ENCODE data around the gene REEP3.

Gene REEP3

DNA sequence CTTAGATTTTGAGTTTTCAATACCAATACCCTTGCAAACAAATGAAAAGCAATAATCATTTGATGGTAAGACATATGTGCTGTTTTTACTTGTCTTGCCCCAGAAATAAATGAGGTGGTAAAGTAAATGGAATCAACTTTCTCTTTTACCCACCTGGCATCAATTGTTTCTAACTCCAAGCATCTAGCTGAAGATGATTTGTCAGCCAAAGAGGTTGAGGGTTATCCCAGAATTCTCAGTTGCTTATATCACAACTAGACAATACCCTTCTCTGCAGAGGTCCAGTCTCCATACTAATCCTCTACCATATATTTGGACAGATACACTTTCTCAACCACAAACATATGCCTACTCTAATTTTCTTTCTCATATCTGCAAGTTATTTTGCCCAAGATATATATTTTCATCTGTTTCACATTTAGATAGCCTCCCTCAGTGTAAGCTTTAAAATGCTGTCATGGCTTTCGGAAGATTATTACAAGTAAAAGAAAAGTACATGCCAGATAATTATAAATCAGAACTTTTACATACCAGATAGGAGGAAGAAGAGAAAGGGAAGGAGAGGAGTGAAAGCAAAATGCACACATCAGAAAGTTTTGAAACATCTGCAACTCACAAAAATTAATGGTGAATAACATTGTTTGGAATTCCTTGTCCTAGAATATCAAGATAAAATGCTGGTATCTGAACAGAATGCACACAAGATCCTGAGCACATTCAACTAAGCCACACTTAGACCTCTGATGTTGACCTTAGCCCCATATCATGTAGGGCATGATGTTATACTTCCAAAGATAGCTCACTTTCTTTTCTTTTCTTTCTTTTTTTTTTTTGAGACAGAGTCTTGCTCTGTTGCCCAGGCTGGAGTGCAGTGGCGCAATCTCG is 146.6 kb downstream of the REEP3 start:
- Histone ChIP-seq H3K27me3 (ENCODE audit: control insufficient read depth in 1 of 2, insufficient read depth in 1 of 2, low read length in 2 of 2) (no peaks in the 10 kb centered on the region), H3K27ac (ENCODE audit: low read length, poor library complexity, severe bottlenecking) (no peak overlapping the region), H2BK5ac (ENCODE audit: low read depth, low read length, poor library complexity, severe bottlenecking) (no peak overlapping the region), H2BK12ac (ENCODE audit: low read length in 2 of 2) (no peak overlapping the region), H3K18ac (ENCODE audit: low read depth in 1 of 2, low read length in 2 of 2) (no peak overlapping the region), H2BK120ac (ENCODE audit: low read depth, low read length) (no peak overlapping the region), H3K4me1 (ENCODE audit: control insufficient read depth, insufficient read depth, low read depth, low read length) (no peaks in the 10 kb centered on the region), H4K8ac (ENCODE audit: low read length) (no peak overlapping the region), H3K4ac (ENCODE audit: low read depth in 1 of 2, low read length in 2 of 2) (no peak overlapping the region), H2AFZ (ENCODE audit: low read depth, low read length) (no peak overlapping the region), H3K79me1 (replicated peaks; ENCODE audit: low read length, poor library complexity, severe bottlenecking) (no peaks in the 10 kb centered on the region), H3K23ac (ENCODE audit: low read length in 2 of 2) (no peak overlapping the region), H3K4me2 (ENCODE audit: low read length, poor library complexity, severe bottlenecking) (no peak overlapping the region), H3K9me3 (ENCODE audit: control insufficient read depth, low read length) (no peaks in the 10 kb centered on the region), H3K9ac (ENCODE audit: low read length) (peak overlapping the region; percentile 18), H3K4me3 (ENCODE audit: insufficient read depth in 1 of 2, low read depth in 1 of 2, low read length in 2 of 2) (peak overlapping the region in 1 of 2 experiments; percentile 6), H3K36me3 (ENCODE audit: control insufficient read depth in 1 of 2, insufficient read depth in 2 of 2, low read depth in 1 of 2, low read length in 2 of 2) (no peaks in the 10 kb centered on the region), H3K14ac (ENCODE audit: low read length in 2 of 2) (no peak overlapping the region), H2BK15ac (ENCODE audit: low read depth, poor library complexity, severe bottlenecking) (no peak overlapping the region), H4K91ac (ENCODE audit: low read length) (no peak overlapping the region), H2AK5ac (ENCODE audit: low read length, severe bottlenecking) (no peak overlapping the region)
- DNase-seq: no peak
- 100% methylated on average over 2 of the region's 3 CpGs for WGBS

GRCh38 chr10:63670291-63670898 is 149.2 kb downstream of the REEP3 start:
- H2BK12ac ChIP-seq (ENCODE audit: low read length in 2 of 2): peak overlapping the region; percentile 20 to 38
- no peak overlapping the region for H3K23ac ChIP-seq (ENCODE audit: low read length in 2 of 2)
- 66% methylated on average over 9 of the region's 10 CpGs for WGBS

GRCh38 chr10:63671317-63671937 is 150.2 kb downstream of the REEP3 start:
- Histone ChIP-seq H3K14ac (ENCODE audit: low read length in 2 of 2) (no peak overlapping the region), H3K79me1 (replicated peaks; ENCODE audit: low read length, poor library complexity, severe bottlenecking) (no peaks in the 10 kb centered on the region), H3K18ac (ENCODE audit: low read depth in 1 of 2, low read length in 2 of 2) (no peak overlapping the region), H3K36me3 (ENCODE audit: control insufficient read depth in 1 of 2, insufficient read depth in 2 of 2, low read depth in 1 of 2, low read length in 2 of 2) (no peaks in the 10 kb centered on the region), H2BK5ac (ENCODE audit: low read depth, low read length, poor library complexity, severe bottlenecking) (no peak overlapping the region), H2BK15ac (ENCODE audit: low read depth, poor library complexity, severe bottlenecking) (no peak overlapping the region), H4K8ac (ENCODE audit: low read length) (no peak overlapping the region), H3K4me1 (ENCODE audit: control insufficient read depth, insufficient read depth, low read depth, low read length) (no peaks in the 10 kb centered on the region), H3K4me2 (ENCODE audit: low read length, poor library complexity, severe bottlenecking) (no peak overlapping the region), H3K4ac (ENCODE audit: low read depth in 1 of 2, low read length in 2 of 2) (no peak overlapping the region), H2AFZ (ENCODE audit: low read depth, low read length) (no peak overlapping the region), H2AK5ac (ENCODE audit: low read length, severe bottlenecking) (no peak overlapping the region), H4K91ac (ENCODE audit: low read length) (no peak overlapping the region), H3K9ac (ENCODE audit: low read length) (peak overlapping the region; percentile 30), H2BK120ac (ENCODE audit: low read depth, low read length) (no peak overlapping the region), H3K27me3 (ENCODE audit: control insufficient read depth in 1 of 2, insufficient read depth in 1 of 2, low read length in 2 of 2) (no peaks in the 10 kb centered on the region), H3K4me3 (ENCODE audit: insufficient read depth in 1 of 2, low read depth in 1 of 2, low read length in 2 of 2) (no peak overlapping the region), H3K27ac (ENCODE audit: low read length, poor library complexity, severe bottlenecking) (no peak overlapping the region), H3K9me3 (ENCODE audit: control insufficient read depth, low read length) (no peaks in the 10 kb centered on the region), H2BK12ac (ENCODE audit: low read length in 2 of 2) (peak overlapping the region in 1 of 2 experiments; percentile 56), H3K23ac (ENCODE audit: low read length in 2 of 2) (no peak overlapping the region)
- WGBS: 50% methylated on average over 2 of the region's 2 CpGs
- peak; percentile 54 for DNase-seq

More at GRCh38 chr10:63670291-63670898, 149.2 kb downstream of the REEP3 start:
- no peak overlapping the region for H3K14ac ChIP-seq (ENCODE audit: low read length in 2 of 2)
- no peaks in the 10 kb centered on the region for H3K79me1 ChIP-seq (replicated peaks; ENCODE audit: low read length, poor library complexity, severe bottlenecking)
- H3K9ac ChIP-seq (ENCODE audit: low read length): peak overlapping the region; percentile 5
- no peak overlapping the region for H3K4ac ChIP-seq (ENCODE audit: low read depth in 1 of 2, low read length in 2 of 2)
- H4K91ac ChIP-seq (ENCODE audit: low read length): no peak overlapping the region
- no peak overlapping the region for H3K18ac ChIP-seq (ENCODE audit: low read depth in 1 of 2, low read length in 2 of 2)
- no peak overlapping the region for H2BK120ac ChIP-seq (ENCODE audit: low read depth, low read length)
- peak overlapping the region in 1 of 2 experiments; percentile 24 for H3K4me3 ChIP-seq (ENCODE audit: insufficient read depth in 1 of 2, low read depth in 1 of 2, low read length in 2 of 2)
- H2AFZ ChIP-seq (ENCODE audit: low read depth, low read length): no peak overlapping the region
- H3K4me1 ChIP-seq (ENCODE audit: control insufficient read depth, insufficient read depth, low read depth, low read length): no peaks in the 10 kb centered on the region
- H2BK5ac ChIP-seq (ENCODE audit: low read depth, low read length, poor library complexity, severe bottlenecking): no peak overlapping the region
- H2AK5ac ChIP-seq (ENCODE audit: low read length, severe bottlenecking): no peak overlapping the region
- H2BK15ac ChIP-seq (ENCODE audit: low read depth, poor library complexity, severe bottlenecking): no peak overlapping the region
- DNase-seq: no peak
- H3K9me3 ChIP-seq (ENCODE audit: control insufficient read depth, low read length): no peaks in the 10 kb centered on the region
- H4K8ac ChIP-seq (ENCODE audit: low read length): no peak overlapping the region
- no peaks in the 10 kb centered on the region for H3K36me3 ChIP-seq (ENCODE audit: control insufficient read depth in 1 of 2, insufficient read depth in 2 of 2, low read depth in 1 of 2, low read length in 2 of 2)
- H3K4me2 ChIP-seq (ENCODE audit: low read length, poor library complexity, severe bottlenecking): no peak overlapping the region
- H3K27me3 ChIP-seq (ENCODE audit: control insufficient read depth in 1 of 2, insufficient read depth in 1 of 2, low read length in 2 of 2): no peaks in the 10 kb centered on the region
- no peak overlapping the region for H3K27ac ChIP-seq (ENCODE audit: low read length, poor library complexity, severe bottlenecking)

DNA sequence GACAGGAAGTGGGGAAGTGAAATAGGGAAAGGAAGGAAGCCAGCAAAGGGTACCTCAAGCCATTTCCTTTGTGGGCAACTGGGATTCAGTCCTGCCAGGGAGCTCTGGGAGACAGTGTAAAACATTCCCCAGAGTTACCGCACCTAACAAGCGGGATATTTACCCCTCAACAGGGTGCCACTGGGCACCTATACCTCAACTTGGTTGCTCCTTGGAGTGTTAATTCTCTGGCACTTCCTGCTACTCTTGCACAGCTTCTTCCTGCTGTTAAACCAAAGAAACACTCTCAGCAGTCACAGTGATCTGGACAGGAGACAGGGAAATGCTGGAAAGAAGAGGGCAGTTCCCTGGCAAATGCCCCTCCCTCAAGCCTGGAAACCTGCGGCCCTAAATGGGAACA is 151.3 kb downstream of the REEP3 start:
- H3K23ac ChIP-seq (ENCODE audit: low read length in 2 of 2): peak overlapping the region in 1 of 2 experiments; percentile 32
- H3K4me1 ChIP-seq (ENCODE audit: control insufficient read depth, insufficient read depth, low read depth, low read length): no peaks in the 10 kb centered on the region
- peak overlapping the region; percentile 30 for H4K91ac ChIP-seq (ENCODE audit: low read length)
- no peak overlapping the region for H2BK5ac ChIP-seq (ENCODE audit: low read depth, low read length, poor library complexity, severe bottlenecking)
- no peak overlapping the region for H2BK120ac ChIP-seq (ENCODE audit: low read depth, low read length)
- H3K4ac ChIP-seq (ENCODE audit: low read depth in 1 of 2, low read length in 2 of 2): peak overlapping the region; percentile 47 to 57
- H2BK12ac ChIP-seq (ENCODE audit: low read length in 2 of 2): peak overlapping the region in 1 of 2 experiments; percentile 80
- 73% methylated on average over 3 of the region's 3 CpGs for WGBS
- H3K36me3 ChIP-seq (ENCODE audit: control insufficient read depth in 1 of 2, insufficient read depth in 2 of 2, low read depth in 1 of 2, low read length in 2 of 2): no peaks in the 10 kb centered on the region
- no peaks in the 10 kb centered on the region for H3K9me3 ChIP-seq (ENCODE audit: control insufficient read depth, low read length)
- H2AFZ ChIP-seq (ENCODE audit: low read depth, low read length): no peak overlapping the region
- H3K27me3 ChIP-seq (ENCODE audit: control insufficient read depth in 1 of 2, insufficient read depth in 1 of 2, low read length in 2 of 2): no peaks in the 10 kb centered on the region
- H2BK15ac ChIP-seq (ENCODE audit: low read depth, poor library complexity, severe bottlenecking): no peak overlapping the region
- no peaks in the 10 kb centered on the region for H3K79me1 ChIP-seq (replicated peaks; ENCODE audit: low read length, poor library complexity, severe bottlenecking)
- peak overlapping the region; percentile 40 to 58 for H3K18ac ChIP-seq (ENCODE audit: low read depth in 1 of 2, low read length in 2 of 2)
- H3K9ac ChIP-seq (ENCODE audit: low read length): no peak overlapping the region
- no peak overlapping the region for H3K4me2 ChIP-seq (ENCODE audit: low read length, poor library complexity, severe bottlenecking)
- H3K27ac ChIP-seq (ENCODE audit: low read length, poor library complexity, severe bottlenecking): no peak overlapping the region
- peak overlapping the region in 1 of 2 experiments; percentile 46 for H3K14ac ChIP-seq (ENCODE audit: low read length in 2 of 2)
- peak overlapping the region; percentile 72 for H4K8ac ChIP-seq (ENCODE audit: low read length)
- no peak for DNase-seq
- H3K4me3 ChIP-seq (ENCODE audit: insufficient read depth in 1 of 2, low read depth in 1 of 2, low read length in 2 of 2): no peak overlapping the region
- peak overlapping the region; percentile 26 for H2AK5ac ChIP-seq (ENCODE audit: low read length, severe bottlenecking)

Data from mesenchymal stem cell (in vitro differentiated cells and primary cell).